Thyroid gland (tissue), 4 donors: ENCODE data around the gene FAHD2A.
"Not testable (repeated sequence)": the region's sequence is repeated elsewhere in the genome, so short reads cannot be mapped to it uniquely, and the experiment has no call there.

Experiments used
- CTCF ChIP-seq, 6 experiments: fragments of 200-600 bp in 3 of 6; fragments of 450-650 bp in 3 of 6; sonication (generic) in 3 of 6; IDR thresholded peaks; one replicate each; pipeline ENCODE4 v1.5.1; 2016 to 2019; ENCODE audit warnings: antibody characterized with exemption in 6 of 6, mild to moderate bottlenecking in 2 of 6, inconsistent platforms in 1 of 6, moderate library complexity in 1 of 6
- POLR2A ChIP-seq, 2 donors: fragments of 450-650 bp; IDR thresholded peaks; one replicate each; pipeline ENCODE4 v1.6.1; 2017; ENCODE audit warnings: antibody characterized with exemption in 2 of 2, mild to moderate bottlenecking in 2 of 2, moderate library complexity in 1 of 2

GRCh38 chr2:95415138-95415537 lies 12.6 kb downstream of the FAHD2A start:
- not testable (repeated sequence) for TF ChIP-seq CTCF, POLR2A (IDR thresholded peaks at IDR 0.05)
